HepG2 (cell line): ENCODE measurements around the gene SCYGR2. TPM values are rescaled to one million over a fixed set of nuclear protein-coding genes. Genes with fewer than 3 reads are reported as not detected.

Source experiments
- ATAC-seq: fragments of 200-7000 bp; cut with Tn5 transposase; 3 replicates; pipeline ENCODE4 v1.9.1; 2020; ENCODE audit warnings: mild to moderate bottlenecking, moderate library complexity
- BruUV-seq: library from RNA; stranded (reverse); fragments of 400-500 nt; replicated peaks from 2 replicates; lab custom pipeline; 2021; lab: Mats Ljungman, UMichigan
- CTCF ChIA-PET: fragments of 300-600 bp; formaldehyde crosslinking; extraction: SDS; loops from one replicate; lab custom pipeline; 2021; ENCODE audit warnings: low total read pairs, inconsistent platforms, low intra/inter-chr PET ratio; lab: Yijun Ruan, JAX
- POLR2A ChIA-PET: fragments of 350-600 bp; sonication (Branson Sonifier 250); formaldehyde crosslinking; loops from one replicate; lab custom pipeline; 2020; ENCODE audit warnings: antibody characterized with exemption, inconsistent platforms; lab: Yijun Ruan, JAX
- DNase-seq: peaks from one replicate; pipeline ENCODE4 v3.0.0-alpha.2; 2015; ENCODE audit warnings: low spot score
- FAIRE-seq: peaks from 3 replicates; lab custom pipeline; 2011; peaks lifted over from hg19 to GRCh38; lab: Jason Lieb, UNC
- H2AFZ ChIP-seq: one replicate; pipeline ENCODE4 v1.6.1; 2011; ENCODE audit warnings: low read length, inconsistent platforms
- H3K27ac ChIP-seq: fragments of 300-600 bp; 3 replicates; pipeline ENCODE4 v1.8.0; 2011; ENCODE audit warnings: mixed run types, mild to moderate bottlenecking, mixed read lengths, low read length, inconsistent platforms; ENCODE audit not compliant: insufficient read depth; ENCODE audit errors: extremely low read length
- H3K27me3 ChIP-seq, 2 experiments: fragments of 200-600 bp in 1 of 2; 2 replicates in 1 of 2; 3 replicates in 1 of 2; pipeline versions ENCODE4 v1.6.0 to v1.8.0; 2011; ENCODE audit warnings: low read length in 2 of 2, mild to moderate bottlenecking in 2 of 2, moderate library complexity in 2 of 2, inconsistent platforms in 1 of 2; ENCODE audit not compliant: insufficient read depth in 2 of 2, control insufficient read depth in 1 of 2
- H3K36me3 ChIP-seq, 2 experiments: fragments of 200-600 bp in 1 of 2; replicated peaks in 1 of 2; 2 replicates in 1 of 2; 3 replicates in 1 of 2; pipeline versions ENCODE4 v1.5.1 to v1.8.0; 2011; ENCODE audit warnings: low read length in 2 of 2, inconsistent platforms in 1 of 2; ENCODE audit not compliant: insufficient read depth in 2 of 2, control insufficient read depth in 1 of 2
- H3K4me1 ChIP-seq: 2 replicates; pipeline ENCODE4 v1.5.1; 2012; ENCODE audit warnings: low read length, inconsistent platforms; ENCODE audit not compliant: insufficient read depth
- H3K4me2 ChIP-seq: 2 replicates; pipeline ENCODE4 v1.6.0; 2011; ENCODE audit warnings: low read depth, low read length, inconsistent platforms
- H3K4me3 ChIP-seq, 3 experiments: fragments of 200-600 bp in 1 of 3; sonication (generic), shearing (Covaris generic) in 1 of 3; replicated peaks in 1 of 3; 2 replicates each; pipeline ENCODE4 v1.5.1; 2011 to 2016; ENCODE audit warnings: low read length in 3 of 3, inconsistent platforms in 2 of 3, low read depth in 2 of 3, mild to moderate bottlenecking in 2 of 3, control low read depth in 1 of 3, mixed read lengths in 1 of 3; ENCODE audit not compliant: insufficient read depth in 1 of 3
- H3K79me2 ChIP-seq: one replicate; pipeline ENCODE4 v1.6.1; 2011; ENCODE audit warnings: low read length, inconsistent platforms; ENCODE audit not compliant: insufficient read depth
- H3K9ac ChIP-seq: 2 replicates; pipeline ENCODE4 v1.6.0; 2011; ENCODE audit warnings: mild to moderate bottlenecking, low read depth, low read length, inconsistent platforms; ENCODE audit not compliant: insufficient read depth
- H3K9me3 ChIP-seq: 2 replicates; pipeline ENCODE4 v1.5.1; 2012; ENCODE audit warnings: mild to moderate bottlenecking, low read length
- H4K20me1 ChIP-seq: 2 replicates; pipeline ENCODE4 v1.6.0; 2011; ENCODE audit warnings: inconsistent platforms, mild to moderate bottlenecking, low read length, moderate library complexity; ENCODE audit not compliant: insufficient read depth
- BATF2 ChIP-seq: sonication (generic); formaldehyde crosslinking; IDR thresholded peaks from 2 replicates; pipeline ENCODE4 v1.8.0; 2022; ENCODE audit warnings: mild to moderate bottlenecking, missing genetic modification reagents, moderate library complexity
- HNRNPH1 ChIP-seq: fragments of 200-400 bp; formaldehyde crosslinking; optimal IDR thresholded peaks from 2 replicates; pipeline ENCODE3; 2017; ENCODE audit warnings: mild to moderate bottlenecking, low read depth, low read length
- PHF5A ChIP-seq: IDR thresholded peaks from one replicate; pipeline ENCODE4 v1.6.1; 2018; ENCODE audit warnings: low read depth, missing genetic modification reagents; ENCODE audit not compliant: unreplicated experiment
- SIX4 ChIP-seq: sonication (generic); formaldehyde crosslinking; IDR thresholded peaks from 2 replicates; pipeline ENCODE4 v1.4.0; 2020; ENCODE audit warnings: missing genetic modification reagents
- SMARCC2 ChIP-seq: fragments of 450-650 bp; IDR thresholded peaks from 2 replicates; pipeline ENCODE4 v1.6.1; 2017; ENCODE audit warnings: antibody characterized with exemption, mild to moderate bottlenecking
- SMC3 ChIP-seq: IDR thresholded peaks from 2 replicates; pipeline ENCODE4 v1.6.1; 2011; ENCODE audit warnings: low read length, improper control_type of control experiment
- SOX5 ChIP-seq: IDR thresholded peaks from 2 replicates; pipeline ENCODE4 v1.6.1; 2016; ENCODE audit warnings: borderline replicate concordance
- STAT5B ChIP-seq: sonication (generic); formaldehyde crosslinking; IDR thresholded peaks from 2 replicates; pipeline ENCODE4 v1.4.0; 2020; ENCODE audit warnings: missing genetic modification reagents
- ZHX2 ChIP-seq, 2 experiments: sonication (generic) in 1 of 2; formaldehyde crosslinking in 1 of 2; IDR thresholded peaks; 2 replicates each; pipeline versions ENCODE4 v1.6.1 to v1.9.0; 2014 to 2022; ENCODE audit warnings: antibody characterized with exemption in 1 of 2, borderline replicate concordance in 1 of 2, inconsistent platforms in 1 of 2, low read depth in 1 of 2, missing genetic modification reagents in 1 of 2
- ZNF207 ChIP-seq: fragments of 450-650 bp; IDR thresholded peaks from 2 replicates; pipeline ENCODE4 v1.6.1; 2016; ENCODE audit warnings: antibody characterized with exemption, borderline replicate concordance
- ZNF501 ChIP-seq: sonication (generic); formaldehyde crosslinking; IDR thresholded peaks from 2 replicates; pipeline ENCODE4 v1.5.1; 2020; ENCODE audit warnings: mild to moderate bottlenecking, moderate library complexity, missing genetic modification reagents
- ZNF572 ChIP-seq: sonication (generic); formaldehyde crosslinking; IDR thresholded peaks from 2 replicates; pipeline ENCODE4 v1.5.1; 2020; ENCODE audit warnings: mild to moderate bottlenecking, missing genetic modification reagents
- ZNF580 ChIP-seq: IDR thresholded peaks from 2 replicates; pipeline ENCODE4 v1.6.1; 2016; ENCODE audit warnings: low read depth, borderline replicate concordance
- ZNF670 ChIP-seq: sonication (generic); formaldehyde crosslinking; IDR thresholded peaks from 2 replicates; pipeline ENCODE4 v1.8.0; 2022; ENCODE audit warnings: mild to moderate bottlenecking, missing genetic modification reagents, borderline replicate concordance
- ZNF704 ChIP-seq: sonication (generic); formaldehyde crosslinking; IDR thresholded peaks from 2 replicates; pipeline ENCODE4 v1.8.1; 2023; ENCODE audit warnings: mild to moderate bottlenecking, inconsistent platforms, moderate library complexity, missing genetic modification reagents, borderline replicate concordance
- ZNF775 ChIP-seq: sonication (generic); formaldehyde crosslinking; IDR thresholded peaks from 2 replicates; pipeline ENCODE4 v1.4.0; 2020; ENCODE audit warnings: missing genetic modification reagents, mild to moderate bottlenecking, moderate library complexity, borderline replicate concordance
- WGBS: methylation state at CpG from one replicate; pipeline ENCODE4 v1.1.6; 2017; ENCODE audit warnings: low lambda C conversion rate; 5-methylcytosine and 5-hydroxymethylcytosine counted together
- in situ Hi-C: cut with HindIII; loops from 2 replicates; pipeline ENCODE4 v1.10.0; 2017; ENCODE audit warnings: low pct_unique_long_range_greater_than_20kb; ENCODE audit not compliant: extremely low pct_ligation_motif_present
- intact Hi-C: fragments of 100-400 bp; cut with micrococcal nuclease; formaldehyde crosslinking; loops from one replicate; pipeline ENCODE4 v1.10.0; 2022; ENCODE audit not compliant: unreplicated experiment
- polyA plus RNA-seq, 8 experiments: library from polyadenylated mRNA; depleted of rRNA in 3 of 8; stranded (reverse) in 7 of 8; unstranded in 1 of 8; fragments of >200 nt; fragmentation: Illumina TruSeq in 4 of 8; extraction: Trizol in 4 of 8; gene quantifications; 2 replicates each; pipeline versions ENCODE4 v1.2.1 to v1.2.3, GENCODE V29; 2011 to 2016; ENCODE audit warnings: low read depth in 4 of 8, missing spikeins in 1 of 8, mixed read lengths in 1 of 8; ENCODE audit not compliant: insufficient read depth in 1 of 8
- total RNA-seq, 5 experiments: library from RNA; depleted of rRNA; stranded (reverse); fragments of >200 nt; fragmentation: Illumina TruSeq; extraction: Trizol; gene quantifications; 2 replicates each; pipeline ENCODE4 v1.2.3, GENCODE V29; 2016; ENCODE audit warnings: low read depth in 1 of 5

Gene SCYGR2
- total and polyA plus RNA-seq, 2 of the 13 experiments (the other 11 are each of a cell fraction or from before 2014, with no cell fraction given) = not detected

GRCh38 chr2:227630322-227630721 lies 31.6 kb downstream of the SCYGR2 start:
- Histone ChIP-seq H3K9ac (no peak overlapping the region), H3K4me3 (no peak overlapping the region), H3K36me3 (no peaks in the 10 kb centered on the region)
- 46% methylated on average over 3 of the region's 3 CpGs for WGBS
- FAIRE-seq = no peak
- in situ Hi-C loops = no loop called here
- CTCF ChIA-PET = no interaction called here
- TF ChIP-seq PHF5A (CRISPR knock-in tag) (no peak), ZNF775 (CRISPR knock-in tag) (no peak), HNRNPH1 (no peak), ZNF572 (no peak), ZNF704 (CRISPR knock-in tag) (no peak), BATF2 (no peak), SOX5 (no peak), ZNF580 (CRISPR knock-in tag) (no peak), ZNF670 (CRISPR knock-in tag) (no peak), STAT5B (CRISPR knock-in tag) (no peak), SIX4 (CRISPR knock-in tag) (no peak), ZNF207 (no peak), ZNF501 (CRISPR knock-in tag) (no peak), SMARCC2 (no peak), SMC3 (no peak), ZHX2 (IDR thresholded peaks at IDR 0.05; ENCODE audit: low read depth) (no peak), ZHX2 (CRISPR knock-in tag; IDR thresholded peaks at IDR 0.05; ENCODE audit: borderline replicate concordance) (no peak)
- TF ChIP-seq, all 625 proteins: peak for 0
- no peak overlapping the region for H3K27ac ChIP-seq
- H4K20me1 ChIP-seq = no peaks in the 10 kb centered on the region
- no peaks in the 10 kb centered on the region for H3K9me3 ChIP-seq
- intact Hi-C loops = no loop called here
- H2AFZ ChIP-seq = no peak overlapping the region
- no peak overlapping the region for H3K4me2 ChIP-seq
- no peaks in the 10 kb centered on the region for H3K79me2 ChIP-seq
- BruUV-seq = no TSS peak
- ATAC-seq (no peak), DNase-seq (no peak)
- no peaks in the 10 kb centered on the region for H3K4me1 ChIP-seq
- peaks cover 0 to 11% of the 10 kb centered on the region in 2 experiments; a peak in 2 of 5 replicates for H3K27me3 ChIP-seq
- POLR2A ChIA-PET = no interaction called here
